Ascending aorta (tissue), 2 donors: Measurements from ENCODE around the gene IRAK4. TPM values are rescaled to one million over a fixed set of nuclear protein-coding genes. Genes with fewer than 3 reads are reported as not detected.

Experiments
- DNase-seq, 2 donors: peaks; one replicate each; pipeline ENCODE4 v3.0.0-alpha.2; 2019; ENCODE audit warnings: low spot score in 2 of 2
- H3K27ac ChIP-seq, 2 donors: fragments of 200-600 bp; sonication (generic); one replicate each; pipeline ENCODE4 v1.5.1; 2016 to 2017; ENCODE audit warnings: mild to moderate bottlenecking in 1 of 2
- H3K27me3 ChIP-seq: fragments of 200-600 bp; sonication (generic); one replicate; pipeline ENCODE4 v1.5.1; 2017
- H3K36me3 ChIP-seq, 2 donors: fragments of 200-600 bp; sonication (generic); one replicate each; pipeline ENCODE4 v1.5.1; 2016
- H3K4me1 ChIP-seq, 2 donors: fragments of 200-600 bp; sonication (generic); one replicate each; pipeline ENCODE4 v1.5.1; 2016 to 2017; ENCODE audit warnings: mild to moderate bottlenecking in 1 of 2
- H3K4me3 ChIP-seq, 2 donors: fragments of 200-600 bp; sonication (generic); one replicate each; pipeline ENCODE4 v1.5.1; 2016 to 2017; ENCODE audit warnings: mild to moderate bottlenecking in 1 of 2
- H3K9me3 ChIP-seq, 2 donors: fragments of 200-600 bp; sonication (generic); one replicate each; pipeline ENCODE4 v1.5.1; 2016
- CTCF ChIP-seq, 3 experiments: fragments of 200-600 bp in 2 of 3; fragments of 450-650 bp in 1 of 3; sonication (generic) in 2 of 3; IDR thresholded peaks; one replicate each; pipeline ENCODE4 v1.5.1; 2016 to 2019; ENCODE audit warnings: antibody characterized with exemption in 3 of 3, mild to moderate bottlenecking in 1 of 3, moderate library complexity in 1 of 3
- intact Hi-C: fragments of 100-400 bp; cut with DNase I; formaldehyde crosslinking; loops from one replicate; pipeline ENCODE4 v1.15.1; 2023
- total RNA-seq: library from RNA; depleted of rRNA; stranded (reverse); fragments of >200 nt; gene quantifications from one replicate; pipeline ENCODE4 v1.1.0, GENCODE V29; 2016

The IRAK4 gene
- total RNA-seq, 1 donor from 2014 or later = 7.3 TPM

- no peak for TF ChIP-seq CTCF (IDR thresholded peaks at IDR 0.05)
- H3K27ac ChIP-seq = no peak overlapping the region
- peaks cover 0 to 3% of the 10 kb centered on the region in 2 donors for H3K4me1 ChIP-seq
- H3K27me3 ChIP-seq = no peaks in the 10 kb centered on the region
- H3K36me3 ChIP-seq = peaks cover 0 to 17% of the 10 kb centered on the region in 2 donors
- intact Hi-C loops = no loop called here
- H3K4me3 ChIP-seq = no peak overlapping the region
- peaks cover 0 to 4% of the 10 kb centered on the region in 2 donors for H3K9me3 ChIP-seq
- DNase-seq = no peak
Measured at GRCh38 chr12:43754015-43754414, 4.7 kb upstream of the IRAK4 start.

- peak overlapping the region; percentile 75 to 88 for H3K27ac ChIP-seq
- intact Hi-C loops = loop anchor here (1.0 to 5.0 kb wide), 4 partner anchors 48 to 1519 kb away; partner anchors contain the start of genes PPHLN1, TMEM117, TWF1 and YAF2
Measured at GRCh38 chr12:43758247-43758727, 464 bp upstream of the IRAK4 start.

GRCh38 chr12:43760396-43760795 lies 1.6 kb downstream of the IRAK4 start:
- intact Hi-C loops = no loop called here
- TF ChIP-seq CTCF (IDR thresholded peaks at IDR 0.05) = no peak
- Histone ChIP-seq H3K27me3 (no peaks in the 10 kb centered on the region), H3K4me3 (peak overlapping the region; percentile 28 to 78), H3K36me3 (no peaks in the 10 kb centered on the region), H3K4me1 (peaks cover 4 to 21% of the 10 kb centered on the region in 2 donors), H3K9me3 (no peaks in the 10 kb centered on the region), H3K27ac (no peak overlapping the region)
- DNase-seq = no peak

More at GRCh38 chr12:43758247-43758727, 464 bp upstream of the IRAK4 start:
- H3K4me3 ChIP-seq = peak overlapping the region; percentile 53 to 78
- no peaks in the 10 kb centered on the region for H3K9me3 ChIP-seq
- no peaks in the 10 kb centered on the region for H3K27me3 ChIP-seq
- peaks cover 4 to 21% of the 10 kb centered on the region in 2 donors for H3K4me1 ChIP-seq
- no peak for TF ChIP-seq CTCF (IDR thresholded peaks at IDR 0.05)
- no peak for DNase-seq
- peaks cover 0 to 12% of the 10 kb centered on the region in 2 donors for H3K36me3 ChIP-seq

GRCh38 chr12:43761500-43761899 lies 2.7 kb downstream of the IRAK4 start:
- Histone ChIP-seq H3K27ac (no peak overlapping the region), H3K27me3 (no peaks in the 10 kb centered on the region), H3K4me3 (no peak overlapping the region), H3K9me3 (no peaks in the 10 kb centered on the region), H3K36me3 (no peaks in the 10 kb centered on the region), H3K4me1 (peaks cover 4 to 21% of the 10 kb centered on the region in 2 donors)
- TF ChIP-seq CTCF (IDR thresholded peaks at IDR 0.05) = no peak
- intact Hi-C loops = no loop called here
- no peak for DNase-seq

- Histone ChIP-seq H3K27me3 (no peaks in the 10 kb centered on the region), H3K4me1 (peaks cover 4 to 21% of the 10 kb centered on the region in 2 donors), H3K27ac (no peak overlapping the region), H3K9me3 (no peaks in the 10 kb centered on the region), H3K36me3 (no peaks in the 10 kb centered on the region), H3K4me3 (no peak overlapping the region)
- no peak for DNase-seq
- intact Hi-C loops = no loop called here
- no peak for TF ChIP-seq CTCF (IDR thresholded peaks at IDR 0.05)
Measured at GRCh38 chr12:43762596-43762995, 3.8 kb downstream of the IRAK4 start.

- TF ChIP-seq CTCF (IDR thresholded peaks at IDR 0.05) = no peak
- Histone ChIP-seq H3K9me3 (no peaks in the 10 kb centered on the region), H3K36me3 (peaks cover 1 to 6% of the 10 kb centered on the region in 2 donors), H3K4me3 (no peak overlapping the region), H3K27ac (no peak overlapping the region), H3K4me1 (peaks cover 4 to 18% of the 10 kb centered on the region in 2 donors), H3K27me3 (no peaks in the 10 kb centered on the region)
- intact Hi-C loops = no loop called here
- no peak for DNase-seq
Measured at GRCh38 chr12:43763769-43764168, 5.0 kb downstream of the IRAK4 start.
